Keratinocyte (primary cell): Measurements from ENCODE around the gene TMEM271. TPM values are rescaled to one million over a fixed set of nuclear protein-coding genes. Genes with fewer than 3 reads are reported as not detected.

Experiments used
- DNase-seq: peaks from one replicate; pipeline ENCODE4 v3.0.0-alpha.2; 2011; ENCODE audit warnings: low read depth, missing footprints, low spot score
- FAIRE-seq: peaks from 2 replicates; lab custom pipeline; 2011; peaks lifted over from hg19 to GRCh38; lab: Jason Lieb, UNC
- H2AFZ ChIP-seq: 2 replicates; pipeline ENCODE4 v1.6.0; 2012; ENCODE audit warnings: low read length, control low read depth, inconsistent platforms; ENCODE audit not compliant: control insufficient read depth
- H3K27ac ChIP-seq: 2 replicates; pipeline ENCODE4 v1.5.1; 2011; ENCODE audit warnings: low read length; ENCODE audit not compliant: control insufficient read depth, insufficient read depth
- H3K27me3 ChIP-seq: 3 replicates; pipeline ENCODE4 v1.6.0; 2011; ENCODE audit warnings: low read length; ENCODE audit not compliant: control insufficient read depth, insufficient read depth; ENCODE audit errors: extremely low read depth
- H3K36me3 ChIP-seq, 2 experiments: 2 replicates in 1 of 2; 3 replicates in 1 of 2; pipeline ENCODE4 v1.5.1; 2011; ENCODE audit warnings: low read length in 2 of 2, mild to moderate bottlenecking in 1 of 2; ENCODE audit not compliant: control insufficient read depth in 2 of 2, insufficient read depth in 2 of 2; ENCODE audit errors: extremely low read depth in 1 of 2
- H3K4me1 ChIP-seq: 3 replicates; pipeline ENCODE4 v1.5.1; 2011; ENCODE audit warnings: low read length; ENCODE audit not compliant: control insufficient read depth, insufficient read depth; ENCODE audit errors: extremely low read depth
- H3K4me2 ChIP-seq: 3 replicates; pipeline ENCODE4 v1.6.0; 2011; ENCODE audit warnings: low read depth, low read length; ENCODE audit not compliant: control insufficient read depth, insufficient read depth; ENCODE audit errors: extremely low read depth
- H3K4me3 ChIP-seq, 3 experiments: fragments of 200-600 bp in 1 of 3; sonication (generic) in 1 of 3; 2 replicates in 2 of 3; 3 replicates in 1 of 3; pipeline ENCODE4 v1.5.1; 2011 to 2016; ENCODE audit warnings: low read length in 3 of 3, mild to moderate bottlenecking in 3 of 3, control low read depth in 2 of 3, inconsistent platforms in 1 of 3, low read depth in 1 of 3, mixed read lengths in 1 of 3, mixed run types in 1 of 3, moderate library complexity in 1 of 3; ENCODE audit not compliant: control insufficient read depth in 2 of 3, insufficient read depth in 2 of 3; ENCODE audit errors: extremely low read depth in 1 of 3
- H3K79me2 ChIP-seq: 2 replicates; pipeline ENCODE4 v1.6.0; 2012; ENCODE audit warnings: low read length; ENCODE audit not compliant: control insufficient read depth, insufficient read depth
- H3K9ac ChIP-seq: 3 replicates; pipeline ENCODE4 v1.6.0; 2011; ENCODE audit warnings: low read length; ENCODE audit not compliant: control insufficient read depth, insufficient read depth; ENCODE audit errors: extremely low read depth
- H3K9me1 ChIP-seq: 3 replicates; pipeline ENCODE4 v1.6.0; 2011; ENCODE audit warnings: low read length; ENCODE audit not compliant: control insufficient read depth, insufficient read depth; ENCODE audit errors: extremely low read depth
- H3K9me3 ChIP-seq: 2 replicates; pipeline ENCODE4 v1.5.1; 2012; ENCODE audit warnings: low read depth, low read length; ENCODE audit not compliant: control insufficient read depth
- H4K20me1 ChIP-seq: 3 replicates; pipeline ENCODE4 v1.6.0; 2011; ENCODE audit warnings: low read length; ENCODE audit not compliant: control insufficient read depth, insufficient read depth; ENCODE audit errors: extremely low read depth
- EZH2 ChIP-seq: IDR thresholded peaks from one replicate; pipeline ENCODE4 v1.6.1; 2012; ENCODE audit warnings: inconsistent platforms, mild to moderate bottlenecking, low read length, moderate library complexity
- dilution Hi-C: fragments of 300-500 bp; cut with MboI; formaldehyde crosslinking; loops from one replicate; pipeline ENCODE4 v1.7.0; 2020; ENCODE audit warnings: low sequenced_read_pairs; ENCODE audit not compliant: extremely low pct_ligation_motif_present
- polyA plus RNA-seq, 5 experiments: library from polyadenylated mRNA; depleted of rRNA in 3 of 5; stranded (reverse) in 3 of 5; stranded (forward) in 1 of 5; unstranded in 1 of 5; fragments of >200 nt; gene quantifications; 1 replicate in 1 of 5; 2 replicates in 3 of 5; 3 replicates in 1 of 5; pipeline versions ENCODE4 v1.2.1 to v1.2.3, GENCODE V29; 2011 to 2012; ENCODE audit warnings: missing spikeins in 2 of 5, low read depth in 1 of 5, low replicate concordance in 1 of 5
- TF ChIP-seq, protein P1 (sequence below), 3 experiments: IDR thresholded peaks in 1 of 3; conservative IDR thresholded peaks in 1 of 3; optimal IDR thresholded peaks in 1 of 3; 2 replicates in 2 of 3; 3 replicates in 1 of 3; pipeline versions ENCODE3 to v1.5.1; 2011; ENCODE audit warnings: low read length in 3 of 3, mild to moderate bottlenecking in 3 of 3, moderate library complexity in 2 of 3, control low read depth in 1 of 3, inconsistent platforms in 1 of 3; ENCODE audit not compliant: insufficient read depth in 2 of 3; ENCODE audit errors: extremely low read depth in 1 of 3

Gene TMEM271
- polyA plus RNA-seq, 1 donor (not counting 4 experiments of a cell fraction or from before 2014, with no cell fraction given), result not detected

GRCh38 chr4:531076-531475, 45.0 kb downstream of the TMEM271 start:
- Histone ChIP-seq H3K27ac (no peak overlapping the region), H3K27me3 (no peaks in the 10 kb centered on the region), H4K20me1 (no peaks in the 10 kb centered on the region), H3K79me2 (no peaks in the 10 kb centered on the region), H3K36me3 (peaks cover 28 to 43% of the 10 kb centered on the region in 2 experiments), H3K4me1 (no peaks in the 10 kb centered on the region), H3K9me3 (no peaks in the 10 kb centered on the region), H3K9ac (no peak overlapping the region), H3K9me1 (peaks cover 2% of the 10 kb centered on the region), H2AFZ (no peak overlapping the region), H3K4me2 (no peak overlapping the region), H3K4me3 (no peak overlapping the region)
- FAIRE-seq, result no peak
- DNase-seq, result no peak
- dilution Hi-C loops, result no loop called here
- TF ChIP-seq, protein P1, sequence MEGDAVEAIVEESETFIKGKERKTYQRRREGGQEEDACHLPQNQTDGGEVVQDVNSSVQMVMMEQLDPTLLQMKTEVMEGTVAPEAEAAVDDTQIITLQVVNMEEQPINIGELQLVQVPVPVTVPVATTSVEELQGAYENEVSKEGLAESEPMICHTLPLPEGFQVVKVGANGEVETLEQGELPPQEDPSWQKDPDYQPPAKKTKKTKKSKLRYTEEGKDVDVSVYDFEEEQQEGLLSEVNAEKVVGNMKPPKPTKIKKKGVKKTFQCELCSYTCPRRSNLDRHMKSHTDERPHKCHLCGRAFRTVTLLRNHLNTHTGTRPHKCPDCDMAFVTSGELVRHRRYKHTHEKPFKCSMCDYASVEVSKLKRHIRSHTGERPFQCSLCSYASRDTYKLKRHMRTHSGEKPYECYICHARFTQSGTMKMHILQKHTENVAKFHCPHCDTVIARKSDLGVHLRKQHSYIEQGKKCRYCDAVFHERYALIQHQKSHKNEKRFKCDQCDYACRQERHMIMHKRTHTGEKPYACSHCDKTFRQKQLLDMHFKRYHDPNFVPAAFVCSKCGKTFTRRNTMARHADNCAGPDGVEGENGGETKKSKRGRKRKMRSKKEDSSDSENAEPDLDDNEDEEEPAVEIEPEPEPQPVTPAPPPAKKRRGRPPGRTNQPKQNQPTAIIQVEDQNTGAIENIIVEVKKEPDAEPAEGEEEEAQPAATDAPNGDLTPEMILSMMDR (optimal IDR thresholded peaks at IDR 0.05 in 1 of 3, IDR thresholded peaks at IDR 0.05 in 1 of 3, conservative IDR thresholded peaks at IDR 0.05 in 1 of 3; ENCODE audit: extremely low read depth in 1 of 3, insufficient read depth in 2 of 3, low read length in 3 of 3), result no peak

DNA sequence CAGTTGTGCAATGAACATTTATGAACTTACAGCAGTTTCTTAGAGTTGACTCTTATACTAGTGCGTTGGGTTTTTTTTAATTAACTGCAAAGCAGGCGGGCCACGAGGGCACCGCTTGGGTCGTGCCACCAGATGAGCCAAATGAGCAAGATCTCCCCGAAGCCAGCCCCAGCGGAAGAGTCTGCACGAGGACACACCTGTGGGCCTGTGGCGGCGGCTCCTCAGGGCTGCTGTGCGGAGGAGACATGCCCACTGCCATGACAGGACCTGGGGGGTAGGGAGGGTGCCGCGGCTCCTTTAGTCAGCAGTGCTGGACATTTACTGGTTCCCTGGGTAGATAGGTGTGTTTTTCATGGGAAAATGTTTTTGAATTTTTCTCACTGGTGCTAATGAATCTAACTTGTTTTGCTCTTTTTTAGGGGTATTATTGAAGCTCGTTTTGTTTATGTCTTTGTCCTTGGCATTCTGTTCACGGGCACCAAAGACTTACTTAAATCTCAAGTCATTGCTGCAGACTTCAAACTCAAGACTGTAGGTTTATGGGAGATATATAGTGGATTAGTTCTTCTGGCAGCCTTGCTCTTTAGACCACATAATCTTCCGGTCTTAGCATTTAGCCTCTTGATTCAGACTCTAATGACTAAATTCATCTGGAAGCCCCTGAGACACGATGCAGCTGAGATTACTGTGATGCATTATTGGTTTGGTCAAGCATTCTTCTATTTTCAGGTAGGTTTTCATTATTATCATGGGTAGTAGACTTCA, 45.9 kb downstream of the TMEM271 start:
- Histone ChIP-seq H2AFZ (no peak overlapping the region), H3K79me2 (no peaks in the 10 kb centered on the region), H3K36me3 (peaks cover 36 to 44% of the 10 kb centered on the region in 2 experiments), H3K27ac (no peak overlapping the region), H3K4me3 (no peak overlapping the region), H3K4me1 (no peaks in the 10 kb centered on the region), H3K9me1 (peaks cover 2% of the 10 kb centered on the region), H3K4me2 (no peak overlapping the region), H3K9me3 (no peaks in the 10 kb centered on the region), H3K27me3 (no peaks in the 10 kb centered on the region), H4K20me1 (no peaks in the 10 kb centered on the region), H3K9ac (no peak overlapping the region)
- DNase-seq, result no peak
- dilution Hi-C loops, result no loop called here
- no peak for FAIRE-seq
- TF ChIP-seq EZH2, result no peak
- TF ChIP-seq, protein P1 (optimal IDR thresholded peaks at IDR 0.05 in 1 of 3, IDR thresholded peaks at IDR 0.05 in 1 of 3, conservative IDR thresholded peaks at IDR 0.05 in 1 of 3; ENCODE audit: extremely low read depth in 1 of 3, insufficient read depth in 2 of 3, low read length in 3 of 3), result no peak
